AG10803 (cell line): Measurements from ENCODE around the gene ADORA2A.

Source experiments
- DNase-seq: peaks from one replicate; pipeline ENCODE4 v3.0.0; 2010; ENCODE audit warnings: low read depth
- H3K4me3 ChIP-seq: 2 replicates; pipeline ENCODE4 v1.5.1; 2011; ENCODE audit warnings: mild to moderate bottlenecking, low read length, control low read depth
- CTCF ChIP-seq: conservative IDR thresholded peaks from 2 replicates; pipeline ENCODE4 v1.5.1; 2011; ENCODE audit warnings: mild to moderate bottlenecking, low read length, control low read depth, inconsistent platforms

Gene ADORA2A

DNA sequence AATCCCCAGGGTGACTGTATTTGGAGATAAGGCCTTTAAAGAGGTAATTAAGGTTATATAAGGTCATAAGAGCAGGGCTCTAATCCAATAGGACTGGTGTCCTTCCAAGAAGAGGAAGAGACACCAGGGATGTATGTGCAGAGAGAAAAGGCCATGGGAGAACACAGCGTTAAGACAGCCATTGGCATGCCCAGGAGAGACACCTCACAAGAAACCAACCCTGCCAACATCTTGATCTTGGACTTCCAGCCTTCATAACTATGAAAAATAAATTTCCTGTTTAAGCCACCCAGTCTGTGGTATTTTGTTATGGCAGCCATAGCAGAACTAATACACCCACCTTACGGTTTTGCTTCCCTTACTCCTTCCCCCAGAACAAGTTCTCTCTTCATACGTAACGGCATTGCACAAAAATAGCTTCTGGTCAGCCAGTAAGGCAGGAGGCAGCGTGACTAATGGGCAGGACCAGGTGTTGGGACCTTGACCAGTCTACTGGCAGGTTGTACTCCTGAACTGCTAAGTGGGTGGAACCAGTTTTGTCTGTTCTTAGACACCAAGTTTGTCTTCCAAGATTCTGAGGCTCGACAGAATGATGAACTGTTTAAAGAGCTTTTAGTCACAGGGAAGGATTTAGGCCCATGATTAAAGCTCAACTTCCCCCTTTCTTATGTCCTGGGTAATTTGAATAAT is 35.8 kb downstream of the ADORA2A start:
- no peak for TF ChIP-seq CTCF
- DNase-seq: no peak
- no peak overlapping the region for H3K4me3 ChIP-seq

DNA sequence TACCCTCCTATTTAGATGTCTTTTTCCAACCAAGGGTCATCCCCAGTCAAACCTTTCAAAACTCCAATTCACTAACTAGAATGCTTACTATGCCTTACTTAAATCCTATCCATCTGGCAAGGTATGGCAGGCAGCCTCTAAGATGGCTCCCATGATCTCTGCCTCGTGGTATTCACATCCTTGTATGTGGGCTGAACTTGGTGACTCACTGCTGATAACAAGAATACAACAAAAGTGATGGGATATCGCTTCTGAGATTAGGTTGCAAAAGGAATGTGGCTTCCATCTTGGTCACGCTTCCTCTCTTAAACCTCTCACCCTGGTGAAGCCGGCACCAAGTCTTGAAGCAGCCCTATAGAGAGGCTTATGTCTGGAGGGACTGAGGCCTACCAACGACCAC is 38.2 kb downstream of the ADORA2A start:
- no peak overlapping the region for H3K4me3 ChIP-seq
- no peak for TF ChIP-seq CTCF
- DNase-seq: peak; percentile 20

GRCh38 chr22:24465975-24466374 is 38.6 kb downstream of the ADORA2A start:
- TF ChIP-seq CTCF: no peak
- no peak for DNase-seq

GRCh38 chr22:24466716-24467328 is 39.4 kb downstream of the ADORA2A start:
- DNase-seq: peak; percentile 54
- TF ChIP-seq CTCF: 0 out of 2 replicates have a peak, but pooled peaks have one; percentile 4
- no peak overlapping the region for H3K4me3 ChIP-seq

More at GRCh38 chr22:24465975-24466374, 38.6 kb downstream of the ADORA2A start:
- no peak overlapping the region for H3K4me3 ChIP-seq

- no peak for TF ChIP-seq CTCF
- no peak overlapping the region for H3K4me3 ChIP-seq
- no peak for DNase-seq
Measured at GRCh38 chr22:24467340-24467739, 39.9 kb downstream of the ADORA2A start.

GRCh38 chr22:24471570-24471969 is 44.2 kb downstream of the ADORA2A start:
- DNase-seq: peak; percentile 40
- TF ChIP-seq CTCF: no peak

GRCh38 chr22:24473284-24473683 is 45.9 kb downstream of the ADORA2A start:
- H3K4me3 ChIP-seq: no peak overlapping the region
- TF ChIP-seq CTCF: no peak
- DNase-seq: no peak

More at GRCh38 chr22:24471570-24471969, 44.2 kb downstream of the ADORA2A start:
- H3K4me3 ChIP-seq: no peak overlapping the region
